Right cardiac atrium (tissue), 5 donors: ENCODE data around the gene CACNA1B. TPM values are rescaled to one million over a fixed set of nuclear protein-coding genes. Genes with fewer than 3 reads are reported as not detected.

Experiments
- ATAC-seq, 2 donors: fragments of 200-7000 bp; cut with Tn5 transposase; one replicate each; pipeline versions ENCODE4 v1.8.0 to v1.9.1; 2020; ENCODE audit warnings: moderate library complexity in 2 of 2, mild to moderate bottlenecking in 1 of 2
- DNase-seq, 3 donors: peaks; one replicate each; pipeline ENCODE4 v3.0.0-alpha.2; 2020
- H3K27ac ChIP-seq: one replicate; pipeline ENCODE4 v1.5.1; 2013; ENCODE audit warnings: mild to moderate bottlenecking, low read length, control low read depth, moderate library complexity
- H3K27me3 ChIP-seq: one replicate; pipeline ENCODE4 v1.6.1; 2013; ENCODE audit not compliant: control insufficient read depth, insufficient read depth
- H3K4me1 ChIP-seq: one replicate; pipeline ENCODE4 v1.6.1; 2013; ENCODE audit warnings: low read length; ENCODE audit not compliant: control insufficient read depth, insufficient read depth
- H3K4me3 ChIP-seq: one replicate; pipeline ENCODE4 v1.5.1; 2013; ENCODE audit warnings: low read length, control low read depth
- H3K9me3 ChIP-seq: one replicate; pipeline ENCODE4 v1.6.1; 2013; ENCODE audit warnings: low read length; ENCODE audit not compliant: control insufficient read depth
- WGBS: extraction: QIAGEN DNeasy Blood & Tissue Kit; methylation state at CpG from one replicate; pipeline ENCODE4 v1.1.7; 2013; 5-methylcytosine and 5-hydroxymethylcytosine counted together
- intact Hi-C, 4 donors: fragments of 100-400 bp; cut with DNase I; formaldehyde crosslinking; loops; one replicate each; pipeline versions ENCODE4 v1.11.0 to v1.14.0; 2022 to 2023
- polyA plus RNA-seq: library from polyadenylated mRNA; stranded (reverse); fragments of 200-250 nt; gene quantifications from one replicate; pipeline ENCODE4 v1.2.3, GENCODE V29; 2013
- total RNA-seq, 4 donors: library from RNA; stranded (reverse); fragmentation: NEBNext Ultra II Directional; extraction: Animal tissue kit (Norgen Biotek cat#: 25700); gene quantifications; one replicate each; pipeline ENCODE4 v1.2.1, GENCODE V29; 2021
- donor health status: healthy with polysubstance abuse.
- donor health status: DM: no; HTN: yes; CAD: no.
- donor health status: DM: no; HTN: no; CAD: no.
- donor health status: DM: no; HTN: yes; CAD: no; lungs with severe emphysema.
- donor health status: DM: yes; HTN: yes; CAD: no.

The CACNA1B gene
- total and polyA plus RNA-seq, 5 donors: 0.05 to 0.44 (median 0.09) TPM

GRCh38 chr9:137970686-137971476 is 93.3 kb downstream of the CACNA1B start:
- intact Hi-C loops: no loop called here
- Histone ChIP-seq H3K9me3 (no peaks in the 10 kb centered on the region), H3K27ac (no peak overlapping the region), H3K4me3 (no peak overlapping the region), H3K4me1 (no peaks in the 10 kb centered on the region), H3K27me3 (no peaks in the 10 kb centered on the region)
- WGBS: 78% methylated on average over 18 of the region's 18 CpGs
- ATAC-seq: no peak
- DNase-seq: peak in 1 of 3 donors; percentile 52

DNA sequence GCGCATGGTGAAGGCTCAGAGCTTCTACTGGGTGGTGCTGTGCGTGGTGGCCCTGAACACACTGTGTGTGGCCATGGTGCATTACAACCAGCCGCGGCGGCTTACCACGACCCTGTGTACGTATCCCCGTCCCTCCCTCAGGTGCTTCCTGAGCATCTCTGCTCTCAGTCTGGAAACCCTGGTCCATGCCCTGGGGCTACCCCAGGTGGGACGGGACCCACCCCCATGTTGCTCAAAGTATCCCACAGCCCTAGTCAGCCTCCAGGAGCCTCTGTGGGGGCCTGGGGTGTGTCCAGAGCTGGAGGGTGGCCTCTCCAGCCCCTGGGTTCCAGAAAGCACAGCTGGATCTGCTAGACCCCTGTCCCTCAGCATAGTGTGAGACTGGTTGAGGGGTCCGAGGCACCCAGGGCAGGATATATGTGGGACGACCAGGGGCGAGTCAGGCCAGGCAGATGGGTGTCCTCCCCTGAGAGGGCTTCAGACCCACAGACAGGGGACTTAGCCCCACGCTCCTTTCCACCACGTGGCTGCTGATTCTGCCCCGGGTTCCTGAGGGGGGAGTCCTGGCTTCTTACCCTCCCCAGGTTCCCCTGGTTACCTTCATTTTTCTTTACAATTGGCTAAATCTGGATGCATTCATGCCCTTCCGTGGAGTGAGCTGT is 94.0 kb downstream of the CACNA1B start:
- H3K4me1 ChIP-seq: no peaks in the 10 kb centered on the region
- intact Hi-C loops: no loop called here
- ATAC-seq (no peak), DNase-seq (peak in 1 of 3 donors; percentile 22)
- no peaks in the 10 kb centered on the region for H3K27me3 ChIP-seq
- H3K4me3 ChIP-seq: no peak overlapping the region
- no peaks in the 10 kb centered on the region for H3K9me3 ChIP-seq
- H3K27ac ChIP-seq: no peak overlapping the region
- WGBS: 89% methylated on average over 16 of the region's 16 CpGs

DNA sequence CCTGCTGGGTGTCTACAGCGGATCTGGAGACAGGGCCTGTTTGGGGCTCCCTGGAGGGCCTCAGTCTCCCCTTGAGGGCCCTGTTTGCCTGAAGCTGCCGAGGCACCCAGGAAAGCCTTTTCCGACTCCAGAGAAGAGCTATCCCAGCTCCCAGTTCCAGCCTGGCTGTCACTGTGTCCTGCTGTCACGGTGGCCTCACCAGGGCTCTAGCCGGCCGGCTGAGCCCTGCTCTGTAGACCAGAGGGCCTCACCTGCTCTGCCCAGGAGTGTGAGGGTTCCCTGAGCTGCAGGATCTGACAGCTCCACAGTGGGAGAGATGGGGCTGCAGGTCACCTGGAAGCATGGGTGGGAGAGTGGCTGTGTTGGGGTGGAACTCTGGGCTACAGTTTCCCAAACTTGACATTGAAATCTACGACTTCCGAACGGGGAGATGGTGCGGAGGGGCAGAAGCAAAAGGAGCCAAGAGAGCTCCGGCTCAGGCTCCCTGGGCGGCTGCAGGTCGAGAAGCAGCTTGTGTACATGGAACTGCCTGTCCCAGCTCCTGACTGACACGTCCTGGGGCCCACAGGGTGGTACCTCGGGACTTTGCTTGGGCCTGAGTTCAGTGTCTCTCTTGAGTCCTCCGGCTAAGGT is 94.9 kb downstream of the CACNA1B start:
- no peaks in the 10 kb centered on the region for H3K27me3 ChIP-seq
- 87% methylated on average over 16 of the region's 16 CpGs for WGBS
- DNase-seq (peak in 2 of 3 donors; percentile 12 to 15), ATAC-seq (no peak)
- intact Hi-C loops: no loop called here
- H3K9me3 ChIP-seq: no peaks in the 10 kb centered on the region
- no peaks in the 10 kb centered on the region for H3K4me1 ChIP-seq
- H3K27ac ChIP-seq: no peak overlapping the region
- H3K4me3 ChIP-seq: no peak overlapping the region

- ATAC-seq (no peak), DNase-seq (peak in 2 of 3 donors; percentile 18 to 32)
- no peak overlapping the region for H3K27ac ChIP-seq
- H3K9me3 ChIP-seq: no peaks in the 10 kb centered on the region
- 76% methylated on average over 13 of the region's 13 CpGs for WGBS
- H3K4me3 ChIP-seq: no peak overlapping the region
- no peaks in the 10 kb centered on the region for H3K27me3 ChIP-seq
- no peaks in the 10 kb centered on the region for H3K4me1 ChIP-seq
- intact Hi-C loops: no loop called here
Measured at GRCh38 chr9:137972988-137973470, 95.4 kb downstream of the CACNA1B start.

- peak in 2 of 3 donors; percentile 36 to 41 for DNase-seq
- intact Hi-C loops: no loop called here
Measured at GRCh38 chr9:137973829-137974416, 96.3 kb downstream of the CACNA1B start.

GRCh38 chr9:137974746-137975526 is 97.4 kb downstream of the CACNA1B start:
- WGBS: 82% methylated on average over 15 of the region's 15 CpGs
- Histone ChIP-seq H3K4me1 (no peaks in the 10 kb centered on the region), H3K4me3 (no peak overlapping the region), H3K27me3 (no peaks in the 10 kb centered on the region), H3K9me3 (no peaks in the 10 kb centered on the region), H3K27ac (no peak overlapping the region)
- DNase-seq (peak in 2 of 3 donors; percentile 14 to 16), ATAC-seq (no peak)
- intact Hi-C loops: no loop called here

More at GRCh38 chr9:137973829-137974416, 96.3 kb downstream of the CACNA1B start:
- no peak for ATAC-seq
- H3K27me3 ChIP-seq: no peaks in the 10 kb centered on the region
- H3K9me3 ChIP-seq: no peaks in the 10 kb centered on the region
- no peaks in the 10 kb centered on the region for H3K4me1 ChIP-seq
- no peak overlapping the region for H3K27ac ChIP-seq
- WGBS: 83% methylated on average over 10 of the region's 10 CpGs
- no peak overlapping the region for H3K4me3 ChIP-seq

DNA sequence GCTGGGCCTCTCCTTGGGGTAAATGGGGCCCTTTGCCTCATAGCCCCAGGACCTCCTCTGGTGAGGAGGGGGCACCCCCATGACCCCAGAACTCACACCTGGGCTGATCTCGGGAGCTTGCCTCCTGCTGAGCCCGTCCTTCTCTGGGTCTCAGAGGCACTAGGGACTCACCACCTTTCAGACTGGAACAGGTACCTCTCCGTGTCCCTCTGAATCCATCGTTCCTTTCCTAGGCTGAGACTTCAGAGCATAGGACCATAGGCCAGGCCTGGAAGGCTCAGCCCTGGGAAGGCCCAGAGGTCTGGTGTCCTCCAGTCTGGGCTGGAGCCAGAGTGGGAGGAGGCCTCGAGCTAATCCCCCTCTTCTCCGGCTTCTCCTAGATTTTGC is 97.9 kb downstream of the CACNA1B start:
- Histone ChIP-seq H3K9me3 (no peaks in the 10 kb centered on the region), H3K27me3 (no peaks in the 10 kb centered on the region), H3K4me1 (no peaks in the 10 kb centered on the region), H3K27ac (no peak overlapping the region), H3K4me3 (no peak overlapping the region)
- WGBS: 82% methylated on average over 6 of the region's 6 CpGs
- intact Hi-C loops: no loop called here
- ATAC-seq (no peak), DNase-seq (no peak)

GRCh38 chr9:137975936-137976565 is 98.5 kb downstream of the CACNA1B start:
- H3K27me3 ChIP-seq: no peaks in the 10 kb centered on the region
- ATAC-seq: no peak
- no peak overlapping the region for H3K27ac ChIP-seq
- intact Hi-C loops: no loop called here
- no peak overlapping the region for H3K4me3 ChIP-seq
- peak in 1 of 3 donors; percentile 23 for DNase-seq
- H3K9me3 ChIP-seq: no peaks in the 10 kb centered on the region
- H3K4me1 ChIP-seq: no peaks in the 10 kb centered on the region
- WGBS: 83% methylated on average over 8 of the region's 8 CpGs

- Histone ChIP-seq H3K9me3 (no peaks in the 10 kb centered on the region), H3K27me3 (no peaks in the 10 kb centered on the region), H3K27ac (no peak overlapping the region), H3K4me3 (no peak overlapping the region), H3K4me1 (no peaks in the 10 kb centered on the region)
- 80% methylated on average over 8 of the region's 8 CpGs for WGBS
- ATAC-seq (no peak), DNase-seq (no peak)
- intact Hi-C loops: no loop called here
Measured at GRCh38 chr9:137977571-137978261, 100.1 kb downstream of the CACNA1B start.
